MM.1S (cell line): ENCODE measurements around the gene TWF1.

Experiments used
- DNase-seq: peaks from one replicate; pipeline ENCODE4 v3.0.0-alpha.2; 2015
- H2AFZ ChIP-seq: fragments of 300-600 bp; sonication (generic); 2 replicates; pipeline ENCODE4 v1.6.0; 2016; ENCODE audit warnings: antibody characterized with exemption, low read length
- H3F3A ChIP-seq: fragments of 300-600 bp; sonication (generic); 2 replicates; pipeline ENCODE4 v1.6.1; 2016; ENCODE audit warnings: mild to moderate bottlenecking, antibody characterized with exemption, low read length, moderate library complexity, mixed read lengths; ENCODE audit not compliant: insufficient read depth
- H3K27ac ChIP-seq: fragments of 300-600 bp; sonication (generic); 2 replicates; pipeline ENCODE4 v1.5.1; 2016; ENCODE audit warnings: mild to moderate bottlenecking, low read length
- H3K27me3 ChIP-seq: fragments of 300-600 bp; sonication (generic); replicated peaks from 2 replicates; pipeline ENCODE4 v1.6.0; 2016; ENCODE audit warnings: low read length; ENCODE audit not compliant: insufficient read depth
- H3K36me3 ChIP-seq: fragments of 300-600 bp; sonication (generic); replicated peaks from 2 replicates; pipeline ENCODE4 v1.6.1; 2016; ENCODE audit warnings: mild to moderate bottlenecking, low read length, mixed read lengths; ENCODE audit not compliant: insufficient read depth
- H3K4me1 ChIP-seq: fragments of 300-600 bp; sonication (generic); 2 replicates; pipeline ENCODE4 v1.6.1; 2016; ENCODE audit warnings: low read length, mixed read lengths
- H3K4me2 ChIP-seq: fragments of 300-600 bp; sonication (generic); 2 replicates; pipeline ENCODE4 v1.6.0; 2016; ENCODE audit warnings: low read depth, low read length
- H3K4me3 ChIP-seq: fragments of 300-600 bp; sonication (generic); 2 replicates; pipeline ENCODE4 v1.5.1; 2016; ENCODE audit warnings: low read length, mixed read lengths
- H3K79me2 ChIP-seq: fragments of 300-600 bp; sonication (generic); 2 replicates; pipeline ENCODE4 v1.6.1; 2016; ENCODE audit warnings: mixed run types, low read length, mixed read lengths
- H3K9ac ChIP-seq: fragments of 300-600 bp; sonication (generic); 2 replicates; pipeline ENCODE4 v1.6.1; 2016; ENCODE audit warnings: low read length, mixed read lengths
- H3K9me2 ChIP-seq: fragments of 300-600 bp; sonication (generic); replicated peaks from 2 replicates; pipeline ENCODE4 v1.6.1; 2016; ENCODE audit warnings: mild to moderate bottlenecking, low read length, mixed read lengths; ENCODE audit not compliant: insufficient read depth
- H3K9me3 ChIP-seq: fragments of 300-600 bp; sonication (generic); replicated peaks from 2 replicates; pipeline ENCODE4 v1.6.1; 2016; ENCODE audit warnings: mild to moderate bottlenecking, low read length, mixed read lengths; ENCODE audit not compliant: insufficient read depth
- H4K20me1 ChIP-seq: fragments of 300-600 bp; sonication (generic); 2 replicates; pipeline ENCODE4 v1.6.1; 2016; ENCODE audit warnings: mild to moderate bottlenecking, low read length, moderate library complexity, mixed read lengths; ENCODE audit not compliant: insufficient read depth
- EZH2 ChIP-seq: fragments of 300-600 bp; sonication (generic); optimal IDR thresholded peaks from 2 replicates; pipeline ENCODE3; 2017; ENCODE audit warnings: low read depth, mild to moderate bottlenecking, antibody characterized with exemption, low read length, mixed read lengths
- EZH2phosphoT487 ChIP-seq: fragments of 300-600 bp; sonication (generic); IDR thresholded peaks from 2 replicates; pipeline ENCODE4 v1.6.1; 2018; ENCODE audit warnings: antibody characterized with exemption, low read length
- TF ChIP-seq, protein P1 (sequence below): fragments of 300-600 bp; sonication (generic); IDR thresholded peaks from 2 replicates; pipeline ENCODE4 v1.5.1; 2016; ENCODE audit warnings: antibody characterized with exemption, low read length, mixed read lengths

Gene TWF1

DNA sequence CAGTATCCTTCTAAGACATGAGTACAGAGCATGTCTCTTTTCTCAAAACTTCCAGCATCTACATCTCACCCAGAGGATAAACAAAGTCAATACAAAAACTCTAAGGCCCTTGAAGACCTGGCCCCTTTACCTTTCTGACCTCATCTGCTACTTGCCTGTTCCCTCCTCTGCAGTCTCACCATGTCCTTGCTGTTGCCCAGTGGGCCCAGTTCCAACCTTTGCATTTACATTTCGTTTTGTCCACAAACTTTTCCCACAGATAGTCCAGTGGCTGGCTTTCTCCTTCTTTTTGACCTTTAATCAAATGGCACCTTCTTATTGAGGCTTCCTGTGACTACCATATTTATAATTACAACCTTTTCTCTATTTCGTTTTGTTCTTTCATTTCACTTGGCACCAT lies 45.7 kb downstream of the TWF1 start:
- peak overlapping the region; percentile 77 for H3K4me3 ChIP-seq
- peaks cover 45% of the 10 kb centered on the region for H3K79me2 ChIP-seq

DNA sequence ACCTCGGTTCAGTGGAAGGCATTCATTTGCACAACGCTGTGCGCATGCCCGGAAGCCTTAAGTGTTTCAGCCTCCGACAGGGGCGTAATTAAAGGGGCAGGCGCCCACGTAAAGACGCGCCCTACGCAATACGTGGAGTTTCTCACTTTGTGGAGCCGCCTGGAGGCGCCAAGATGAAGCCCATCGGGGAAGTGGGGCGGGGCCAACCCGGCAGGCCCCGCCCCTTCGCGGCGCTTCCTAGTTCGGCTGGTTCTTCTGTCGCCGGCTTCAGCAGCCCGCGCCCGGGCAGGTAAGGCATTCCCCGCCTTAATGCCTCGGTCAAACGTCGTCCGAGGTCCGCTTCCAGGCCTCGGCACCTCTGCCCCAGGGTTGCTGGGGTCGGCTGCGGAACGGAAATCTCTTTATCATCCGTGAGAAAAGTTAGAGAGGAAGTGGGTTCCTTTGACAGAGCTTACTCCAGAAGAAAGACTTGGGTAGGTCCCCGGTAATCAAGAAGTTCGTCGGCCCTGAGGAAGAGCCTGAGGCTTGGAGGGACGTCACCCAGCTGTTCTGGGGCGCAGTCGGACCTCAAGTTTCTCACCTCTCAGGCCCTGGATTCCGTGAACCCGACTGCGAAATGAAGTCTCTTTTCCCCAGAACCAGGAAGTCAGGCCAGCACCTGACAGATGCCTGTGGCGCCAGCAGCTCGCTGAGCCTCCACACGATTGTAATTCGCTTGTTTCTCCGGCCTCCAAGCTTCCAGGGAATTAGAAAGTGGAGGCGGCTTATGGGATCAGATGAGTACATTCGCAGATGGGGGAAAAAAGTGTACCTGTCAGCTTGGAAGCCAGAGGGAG lies 47.2 kb downstream of the TWF1 start, which contains the start of the genes IRAK4 and PUS7L:
Gene IRAK4, plus strand, starts transcription at position 224 of the 836 bp plus-strand sequence. CDS start 9,161 bp downstream, outside the sequence.
Gene PUS7L, minus strand, starts transcription at position 63 of the 836 bp plus-strand sequence. CDS start 3,545 bp downstream, outside the sequence.
- H4K20me1 ChIP-seq, result no peaks in the 10 kb centered on the region
- H3K4me3 ChIP-seq, result peak within 1 kb of the TSS; percentile 77
- no peak for TF ChIP-seq EZH2
- TF ChIP-seq, protein P1, sequence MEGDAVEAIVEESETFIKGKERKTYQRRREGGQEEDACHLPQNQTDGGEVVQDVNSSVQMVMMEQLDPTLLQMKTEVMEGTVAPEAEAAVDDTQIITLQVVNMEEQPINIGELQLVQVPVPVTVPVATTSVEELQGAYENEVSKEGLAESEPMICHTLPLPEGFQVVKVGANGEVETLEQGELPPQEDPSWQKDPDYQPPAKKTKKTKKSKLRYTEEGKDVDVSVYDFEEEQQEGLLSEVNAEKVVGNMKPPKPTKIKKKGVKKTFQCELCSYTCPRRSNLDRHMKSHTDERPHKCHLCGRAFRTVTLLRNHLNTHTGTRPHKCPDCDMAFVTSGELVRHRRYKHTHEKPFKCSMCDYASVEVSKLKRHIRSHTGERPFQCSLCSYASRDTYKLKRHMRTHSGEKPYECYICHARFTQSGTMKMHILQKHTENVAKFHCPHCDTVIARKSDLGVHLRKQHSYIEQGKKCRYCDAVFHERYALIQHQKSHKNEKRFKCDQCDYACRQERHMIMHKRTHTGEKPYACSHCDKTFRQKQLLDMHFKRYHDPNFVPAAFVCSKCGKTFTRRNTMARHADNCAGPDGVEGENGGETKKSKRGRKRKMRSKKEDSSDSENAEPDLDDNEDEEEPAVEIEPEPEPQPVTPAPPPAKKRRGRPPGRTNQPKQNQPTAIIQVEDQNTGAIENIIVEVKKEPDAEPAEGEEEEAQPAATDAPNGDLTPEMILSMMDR, result peak; percentile 48
- no peak for TF ChIP-seq EZH2phosphoT487
- H3K9me2 ChIP-seq, result no peaks in the 10 kb centered on the region
- peak; percentile 99 for DNase-seq
- no peaks in the 10 kb centered on the region; the same call in 1 of the 2 replicates for H3K36me3 ChIP-seq
- peak within 1 kb of the TSS; percentile 84 for H3K4me2 ChIP-seq
- no peaks in the 10 kb centered on the region for H3K27me3 ChIP-seq
- H3K9me3 ChIP-seq, result no peaks in the 10 kb centered on the region
- peak within 1 kb of the TSS; percentile 89 for H3K9ac ChIP-seq
- H3F3A ChIP-seq, result peaks cover 33% of the 10 kb centered on the region
- peak within 1 kb of the TSS; percentile 96 for H3K27ac ChIP-seq
- H3K79me2 ChIP-seq, result peaks cover 45% of the 10 kb centered on the region
- peaks cover 34% of the 10 kb centered on the region for H3K4me1 ChIP-seq
- H2AFZ ChIP-seq, result peak within 1 kb of the TSS; percentile 87

More for the DNA sequence above, 45.7 kb downstream of the TWF1 start:
- peaks cover 33% of the 10 kb centered on the region for H3F3A ChIP-seq
- no peaks in the 10 kb centered on the region for H3K9me3 ChIP-seq
- H3K4me2 ChIP-seq, result peak overlapping the region; percentile 84
- no peaks in the 10 kb centered on the region for H3K9me2 ChIP-seq
- DNase-seq, result no peak
- no peaks in the 10 kb centered on the region for H3K36me3 ChIP-seq
- H3K27ac ChIP-seq, result peak overlapping the region; percentile 96; the same call in 1 of the 2 replicates
- peaks cover 27% of the 10 kb centered on the region for H3K4me1 ChIP-seq
- TF ChIP-seq, protein P1, result no peak
- no peak for TF ChIP-seq EZH2phosphoT487
- TF ChIP-seq EZH2, result no peak
- peak overlapping the region; percentile 89; the same call in 1 of the 2 replicates for H3K9ac ChIP-seq
- H2AFZ ChIP-seq, result no peak overlapping the region
- no peaks in the 10 kb centered on the region for H4K20me1 ChIP-seq
- no peaks in the 10 kb centered on the region for H3K27me3 ChIP-seq

DNA sequence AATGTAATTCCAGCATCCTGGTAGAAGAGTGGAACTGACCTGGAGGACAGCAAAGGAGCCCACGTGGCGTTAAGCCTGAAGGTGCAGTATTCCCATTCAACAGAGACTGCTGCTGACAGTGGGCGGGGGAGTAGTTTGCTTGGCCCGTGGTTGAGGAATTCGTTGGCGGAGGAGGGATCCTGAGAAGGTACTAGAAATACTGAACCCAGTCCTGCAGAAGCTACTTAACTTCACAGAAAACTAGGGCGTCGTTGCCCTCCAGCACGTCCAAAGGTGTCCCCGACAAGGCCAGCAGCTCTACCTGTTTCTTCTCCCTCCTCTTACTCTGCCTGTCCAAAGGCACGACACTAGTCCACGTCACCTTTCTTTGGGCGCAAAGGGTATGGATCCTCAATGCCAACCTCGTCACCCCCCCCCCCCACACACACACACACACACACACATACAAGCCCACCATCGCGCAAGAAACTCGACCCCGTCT lies 47.8 kb downstream of the TWF1 start:
- H3K4me1 ChIP-seq, result peaks cover 38% of the 10 kb centered on the region
- H2AFZ ChIP-seq, result peak overlapping the region; percentile 59
- no peak for TF ChIP-seq EZH2phosphoT487
- TF ChIP-seq EZH2, result no peak
- TF ChIP-seq, protein P1, result no peak
- peak overlapping the region; percentile 81 for H3K4me2 ChIP-seq
- H3K79me2 ChIP-seq, result peaks cover 46% of the 10 kb centered on the region
- no peaks in the 10 kb centered on the region for H4K20me1 ChIP-seq
- H3F3A ChIP-seq, result peaks cover 33% of the 10 kb centered on the region
- peak; percentile 17 for DNase-seq
- no peaks in the 10 kb centered on the region for H3K27me3 ChIP-seq
- H3K36me3 ChIP-seq, result no peaks in the 10 kb centered on the region; the same call in 1 of the 2 replicates
- no peaks in the 10 kb centered on the region for H3K9me2 ChIP-seq
- peak overlapping the region; percentile 89 for H3K9ac ChIP-seq
- H3K4me3 ChIP-seq, result peak overlapping the region; percentile 77
- peak overlapping the region; percentile 36; the same call in 1 of the 2 replicates for H3K27ac ChIP-seq
- no peaks in the 10 kb centered on the region for H3K9me3 ChIP-seq
